NCI-H128 (cell line): Measurements from ENCODE around the gene LIPA.
A peak's percentile ranks its signal among the peaks of the same experiment; 100 is the strongest.
"Not testable (repeated sequence)": the region's sequence is repeated elsewhere in the genome, so short reads cannot be mapped to it uniquely, and the experiment has no call there.

Source experiments
- DNase-seq: peaks from one replicate; lab custom pipeline; 2025; ENCODE audit not compliant: unreplicated experiment; lab: John Stamatoyannopoulos, UW

LIPA gene

GRCh38 chr10:89251409-89252224 lies at the start of gene LIPA:
Gene LIPA, minus strand, starts transcription at chr10:89251775. Its CDS starts 4,127 bp downstream, at chr10:89247648.
- DNase-seq: peak; percentile 75

DNA sequence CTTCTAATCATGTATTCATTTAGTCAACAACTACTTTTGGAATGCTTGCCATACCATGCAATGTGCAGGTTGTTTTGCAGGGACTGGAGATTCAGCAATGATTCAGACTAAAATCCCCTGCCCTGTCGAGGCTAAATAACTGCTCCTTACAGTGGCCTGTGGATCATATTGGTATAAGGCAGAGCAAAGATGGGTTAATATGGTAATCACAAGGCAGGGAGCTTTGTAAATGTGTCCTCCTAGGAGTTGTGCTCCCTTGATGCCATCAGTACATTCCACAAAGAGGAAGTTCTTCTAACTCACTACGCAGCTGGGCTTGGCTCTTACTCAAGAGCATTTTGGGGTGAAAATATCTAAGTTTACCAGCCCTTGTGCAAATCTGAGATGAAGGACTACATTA lies 49.7 kb upstream of the LIPA start:
- no peak for DNase-seq

GRCh38 chr10:89299031-89299430 lies 47.5 kb upstream of the LIPA start:
- no peak for DNase-seq

DNA sequence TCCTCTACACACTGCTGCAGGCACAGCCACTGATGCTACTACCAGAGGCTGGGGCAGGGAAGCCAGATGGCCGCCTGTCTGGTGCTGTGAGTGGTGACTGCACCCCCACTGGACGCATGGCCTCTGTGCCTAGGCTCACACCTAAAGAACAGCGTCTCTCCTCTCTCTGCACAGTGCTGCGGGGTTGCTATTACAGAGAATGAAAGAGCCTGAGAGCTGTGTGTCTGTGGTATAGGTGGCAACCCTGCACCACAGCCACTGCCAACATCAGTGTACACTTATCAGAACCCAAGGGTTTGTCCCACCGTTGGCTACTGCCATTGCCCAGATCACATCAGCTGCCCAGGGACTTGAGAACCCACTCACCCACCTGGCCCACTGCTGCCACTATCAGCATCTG lies 46.2 kb upstream of the LIPA start:
- no peak for DNase-seq

GRCh38 chr10:89297356-89297755 lies 45.8 kb upstream of the LIPA start:
- DNase-seq: no peak

DNA sequence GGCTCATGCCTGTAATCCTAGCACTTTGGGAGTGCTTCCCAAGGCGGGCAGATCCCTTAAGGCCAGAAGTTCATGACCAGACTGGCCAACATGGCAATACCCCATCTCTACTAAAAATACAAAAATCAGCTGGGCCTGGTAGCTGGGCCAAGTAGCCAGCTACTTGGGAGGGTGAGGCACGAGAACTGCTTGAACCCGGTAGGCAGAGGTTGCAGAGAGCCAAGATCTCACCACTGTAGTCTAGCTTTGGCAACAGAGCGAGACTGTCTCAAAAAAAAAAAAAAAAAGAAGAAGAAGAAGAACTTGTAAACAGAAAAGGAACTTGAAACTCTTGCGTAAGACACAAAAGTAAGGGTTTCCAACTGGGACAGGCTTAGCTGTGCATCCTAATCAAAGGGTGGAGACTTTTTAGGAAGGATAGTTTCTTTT lies 44.7 kb upstream of the LIPA start:
- no peak for DNase-seq

DNA sequence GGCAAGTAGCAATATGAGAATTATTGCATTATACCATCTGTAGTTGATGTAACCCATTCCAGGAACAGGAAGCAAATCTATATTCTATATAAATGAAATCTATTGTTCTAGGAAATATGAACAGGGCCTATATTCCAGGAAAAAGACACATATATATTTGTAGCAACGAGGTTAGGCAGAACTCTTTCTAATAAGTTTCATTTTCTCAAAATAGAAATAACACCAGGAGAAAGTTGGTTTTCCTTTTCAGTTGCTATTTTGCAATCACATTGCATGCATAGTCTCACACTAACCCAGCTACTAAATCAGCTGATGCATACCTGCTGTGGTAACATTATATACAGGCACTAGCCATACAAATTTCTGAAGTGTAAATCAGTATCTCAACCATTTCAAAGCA lies 44.0 kb upstream of the LIPA start:
- DNase-seq: no peak

DNA sequence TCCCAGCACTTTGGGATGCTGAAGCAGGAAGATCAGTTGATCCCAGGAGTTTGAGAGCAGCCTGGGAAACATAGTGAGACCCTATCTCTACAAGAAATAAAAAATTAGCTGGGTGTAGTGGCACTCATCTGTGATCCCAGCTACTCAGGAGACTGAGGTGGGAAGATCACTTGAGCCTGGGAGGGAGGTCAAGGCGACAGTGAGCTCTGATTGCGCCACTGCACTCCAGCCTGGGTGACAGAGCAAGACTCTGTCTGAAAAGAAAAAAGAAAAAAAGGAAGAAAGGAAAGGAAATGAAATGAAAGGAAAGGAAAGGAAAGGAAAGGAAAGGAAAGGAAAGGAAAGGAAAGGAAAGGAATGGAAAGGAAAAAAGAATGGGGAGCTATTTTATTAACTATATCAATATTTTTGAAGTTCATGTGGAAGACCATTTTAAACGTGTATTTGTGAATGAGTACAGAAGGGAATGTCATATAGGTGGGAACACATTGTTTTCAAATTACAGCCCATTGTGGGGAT lies 43.2 kb upstream of the LIPA start:
- DNase-seq: no peak

DNA sequence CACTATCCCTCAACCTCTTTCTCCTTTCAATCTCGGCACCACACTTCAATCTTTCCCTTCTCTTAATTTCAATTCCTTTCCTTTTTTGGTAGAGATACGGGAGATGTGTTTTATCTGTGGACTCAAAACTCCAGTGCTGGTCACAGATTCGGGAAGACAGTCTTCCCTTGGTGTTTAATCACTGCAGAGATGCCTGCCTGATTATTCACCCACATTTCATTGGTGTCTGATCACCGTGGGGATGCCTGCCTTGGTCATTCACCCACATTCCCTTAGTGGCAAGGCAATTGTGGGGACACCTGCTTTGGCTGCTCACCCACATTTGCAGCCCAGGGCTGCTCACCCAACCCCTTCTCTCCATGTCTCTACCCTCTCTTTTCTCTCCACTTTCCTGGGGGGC lies 33.7 kb upstream of the LIPA start:
- not testable (repeated sequence) for DNase-seq

- not testable (repeated sequence) for DNase-seq
Measured at GRCh38 chr10:89284711-89285110, 33.1 kb upstream of the LIPA start.

- no peak for DNase-seq
Measured at GRCh38 chr10:89283936-89284475, 32.4 kb upstream of the LIPA start.

- DNase-seq: no peak
Measured at GRCh38 chr10:89283025-89283935, 31.7 kb upstream of the LIPA start.

GRCh38 chr10:89281606-89282395 lies 30.2 kb upstream of the LIPA start:
- no peak for DNase-seq

DNA sequence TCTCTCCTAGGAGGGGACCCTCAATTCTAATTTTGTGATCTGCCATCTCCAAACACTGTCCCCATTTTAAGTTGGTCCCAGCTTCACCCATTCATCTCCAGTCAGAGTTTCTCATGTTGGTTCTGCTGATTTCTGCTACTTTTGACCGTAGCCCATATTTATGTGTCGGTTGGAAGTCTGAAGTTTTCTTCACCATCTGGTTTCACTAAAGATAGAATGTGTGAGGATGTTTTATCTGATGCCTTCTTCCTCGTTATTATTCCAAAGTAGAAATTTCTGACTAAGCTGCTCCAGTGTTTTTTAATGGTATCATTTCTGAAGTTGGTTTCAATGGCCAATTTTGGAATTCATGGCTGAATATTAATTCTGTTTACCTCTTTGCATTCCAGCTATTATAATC lies 28.9 kb upstream of the LIPA start:
- DNase-seq: no peak

DNA sequence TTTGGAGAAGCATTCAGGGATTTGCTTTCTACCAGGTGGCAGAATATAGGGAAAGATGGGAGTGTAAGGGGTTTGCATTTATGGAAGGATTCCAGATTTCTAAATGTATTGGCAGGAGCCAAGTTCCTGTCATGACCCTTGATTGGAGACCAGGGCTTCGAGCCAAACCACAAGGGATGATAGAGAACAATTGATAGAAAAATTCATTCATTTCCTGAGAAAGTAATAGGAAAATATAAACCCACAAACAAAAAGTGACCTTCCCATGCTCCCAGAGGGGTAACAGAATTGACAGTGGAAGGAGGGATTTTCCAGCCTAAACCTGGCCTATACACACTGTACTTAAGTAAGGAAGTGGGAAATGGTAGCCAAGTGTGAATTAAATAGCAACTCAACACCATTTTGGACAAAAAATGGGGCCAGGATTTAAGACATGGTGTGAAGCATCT lies 27.9 kb upstream of the LIPA start:
- DNase-seq: no peak

- DNase-seq: no peak
Measured at GRCh38 chr10:89278900-89279392, 27.4 kb upstream of the LIPA start.

DNA sequence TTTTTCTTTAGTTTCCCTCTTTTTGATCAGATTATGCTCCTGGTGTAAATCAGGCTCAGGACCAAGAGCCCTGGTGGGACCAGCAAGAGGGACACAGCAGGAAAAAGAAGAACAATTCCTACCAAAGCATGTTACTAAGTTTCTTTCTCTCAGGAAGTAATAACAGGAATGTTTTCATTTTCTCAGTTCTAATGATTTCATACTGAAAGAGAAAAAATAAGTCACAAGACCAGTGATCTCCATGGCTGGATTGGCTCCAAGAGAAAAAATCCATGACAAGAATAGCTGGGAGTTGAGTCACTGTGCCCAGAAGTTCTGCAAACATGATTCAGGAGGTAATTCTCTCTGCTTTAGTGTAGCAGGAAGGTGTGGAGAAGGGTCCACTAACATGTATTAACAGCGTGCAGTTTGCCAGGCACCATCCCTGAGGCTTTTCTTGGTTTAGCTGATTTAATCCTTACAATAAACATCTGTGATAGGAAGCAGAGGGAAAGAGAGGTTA lies 26.5 kb upstream of the LIPA start:
- DNase-seq: no peak

DNA sequence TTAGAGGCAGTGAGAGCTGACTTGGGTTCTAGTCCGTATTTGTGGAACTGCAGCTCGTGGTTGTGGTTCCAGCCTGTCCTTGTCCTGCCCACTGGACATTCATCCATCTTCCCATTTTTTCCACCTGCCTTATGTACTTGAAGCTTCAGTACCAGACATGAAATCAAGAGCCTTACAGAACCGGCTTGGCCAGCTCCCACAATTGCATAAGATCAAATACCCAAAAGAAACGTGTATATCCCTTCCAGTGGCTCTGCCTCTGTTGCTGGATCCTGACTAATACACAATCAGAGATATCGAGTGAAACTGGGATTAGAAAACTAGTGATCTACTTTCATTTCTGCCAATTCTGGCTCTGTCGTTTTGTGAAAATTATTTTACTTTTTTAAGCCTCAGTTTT lies 23.8 kb upstream of the LIPA start:
- DNase-seq: no peak

DNA sequence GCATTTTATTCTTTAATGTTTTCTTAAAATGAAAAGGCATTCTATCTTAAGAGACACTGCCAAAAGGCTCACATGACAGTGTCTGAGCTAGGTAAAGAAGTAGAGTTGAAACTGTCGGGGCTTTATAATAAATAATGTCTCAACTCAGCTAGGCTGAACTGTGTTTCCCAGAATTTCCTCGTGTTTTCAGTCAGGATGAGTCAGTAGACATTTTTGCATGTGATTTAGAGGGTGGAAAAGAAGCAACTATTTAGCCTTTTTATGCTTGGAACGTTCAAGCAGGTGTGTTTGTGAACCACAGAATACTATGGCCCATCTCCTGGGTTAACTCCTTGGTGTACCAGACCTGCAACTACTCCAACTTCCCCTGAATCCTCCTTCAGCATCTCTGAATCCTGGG lies 23.4 kb upstream of the LIPA start:
- DNase-seq: no peak

DNA sequence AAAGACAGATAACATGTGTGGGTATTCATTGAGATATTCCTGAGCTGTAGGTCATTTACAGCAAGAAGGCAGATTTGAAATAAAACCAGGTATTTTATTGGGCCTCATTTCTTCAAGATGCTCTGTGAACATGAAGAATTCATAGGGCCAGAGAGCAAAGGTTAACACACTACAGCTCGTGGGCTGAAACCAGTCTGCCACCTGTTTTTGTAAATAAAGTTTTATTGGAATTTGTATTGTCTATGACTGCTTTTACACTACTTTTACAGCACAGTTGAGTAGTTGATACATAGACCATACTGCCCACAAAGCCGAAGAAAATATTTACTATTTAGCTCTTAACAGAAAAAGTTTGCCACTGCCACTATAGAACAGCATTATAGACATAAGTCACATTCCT lies 22.1 kb upstream of the LIPA start:
- DNase-seq: no peak
